Neuronal stem cell (in vitro differentiated cells): ENCODE data around the gene DOHH.

ENCODE experiments used
- DNase-seq: peaks from one replicate; pipeline ENCODE4 v3.0.0-alpha.2; 2013; ENCODE audit warnings: low spot score
- H2AFZ ChIP-seq: one replicate; pipeline ENCODE4 v1.6.1; 2013; ENCODE audit warnings: mild to moderate bottlenecking, low read length, inconsistent platforms
- H2AK5ac ChIP-seq: 2 replicates; pipeline ENCODE4 v1.6.1; 2013; ENCODE audit warnings: low read depth, mild to moderate bottlenecking, inconsistent platforms, low read length, moderate library complexity, mixed read lengths
- H2BK120ac ChIP-seq: 2 replicates; pipeline ENCODE4 v1.6.1; 2013; ENCODE audit warnings: low read depth, mild to moderate bottlenecking, inconsistent platforms, low read length, moderate library complexity, mixed read lengths
- H2BK12ac ChIP-seq: one replicate; pipeline ENCODE4 v1.6.1; 2013; ENCODE audit warnings: low read length, inconsistent platforms
- H2BK15ac ChIP-seq: 2 replicates; pipeline ENCODE4 v1.6.1; 2013; ENCODE audit warnings: mild to moderate bottlenecking, low read length, inconsistent platforms, mixed read lengths
- H2BK5ac ChIP-seq: one replicate; pipeline ENCODE4 v1.6.1; 2013; ENCODE audit warnings: inconsistent platforms, mild to moderate bottlenecking, low read length, moderate library complexity
- H3K14ac ChIP-seq: one replicate; pipeline ENCODE4 v1.6.1; 2013; ENCODE audit warnings: low read length, inconsistent platforms
- H3K18ac ChIP-seq: 2 replicates; pipeline ENCODE4 v1.6.1; 2013; ENCODE audit warnings: low read length, inconsistent platforms
- H3K23ac ChIP-seq: 2 replicates; pipeline ENCODE4 v1.6.1; 2013; ENCODE audit warnings: low read depth, mild to moderate bottlenecking, mixed read lengths, low read length, inconsistent platforms; ENCODE audit not compliant: poor library complexity
- H3K27ac ChIP-seq: replicated peaks from 3 replicates; pipeline ENCODE4 v1.5.1; 2013; ENCODE audit warnings: low read length, inconsistent platforms
- H3K27me3 ChIP-seq, 3 experiments: 2 replicates each; pipeline ENCODE4 v1.6.1; 2013; ENCODE audit warnings: low read length in 3 of 3, mild to moderate bottlenecking in 2 of 3, inconsistent platforms in 1 of 3, low read depth in 1 of 3, mixed read lengths in 1 of 3, moderate library complexity in 1 of 3; ENCODE audit not compliant: control insufficient read depth in 3 of 3, insufficient read depth in 3 of 3
- H3K36me3 ChIP-seq, 2 donors: replicated peaks in 1 of 2; 2 replicates each; pipeline ENCODE4 v1.6.1; 2013; ENCODE audit warnings: low read length in 2 of 2; ENCODE audit not compliant: control insufficient read depth in 2 of 2, insufficient read depth in 2 of 2
- H3K4ac ChIP-seq: 2 replicates; pipeline ENCODE4 v1.6.1; 2013; ENCODE audit warnings: inconsistent platforms, mild to moderate bottlenecking, low read length, moderate library complexity
- H3K4me1 ChIP-seq, 2 donors: 1 replicate in 1 of 2; 2 replicates in 1 of 2; pipeline ENCODE4 v1.6.1; 2013; ENCODE audit warnings: low read length in 2 of 2, low read depth in 1 of 2; ENCODE audit not compliant: control insufficient read depth in 2 of 2, insufficient read depth in 1 of 2
- H3K4me2 ChIP-seq: one replicate; pipeline ENCODE4 v1.6.1; 2013; ENCODE audit warnings: mild to moderate bottlenecking, low read length, inconsistent platforms; ENCODE audit not compliant: insufficient read depth, poor library complexity, severe bottlenecking
- H3K4me3 ChIP-seq, 2 donors: 2 replicates each; pipeline ENCODE4 v1.5.1; 2013; ENCODE audit warnings: low read length in 2 of 2, mild to moderate bottlenecking in 2 of 2, inconsistent platforms in 1 of 2, moderate library complexity in 1 of 2
- H3K79me1 ChIP-seq: one replicate; pipeline ENCODE4 v1.6.1; 2013; ENCODE audit warnings: low read depth, mild to moderate bottlenecking, inconsistent platforms, low read length, moderate library complexity
- H3K9ac ChIP-seq: one replicate; pipeline ENCODE4 v1.6.1; 2013; ENCODE audit warnings: mild to moderate bottlenecking, low read depth, low read length, inconsistent platforms; ENCODE audit not compliant: poor library complexity
- H3K9me3 ChIP-seq, 2 donors: replicated peaks in 1 of 2; 2 replicates each; pipeline versions ENCODE3 to v1.6.1; 2013; ENCODE audit warnings: low read length in 2 of 2, mild to moderate bottlenecking in 2 of 2, inconsistent platforms in 1 of 2, low read depth in 1 of 2, mixed read lengths in 1 of 2, moderate library complexity in 1 of 2; ENCODE audit not compliant: control insufficient read depth in 2 of 2, insufficient read depth in 1 of 2
- H4K8ac ChIP-seq: one replicate; pipeline ENCODE4 v1.6.1; 2013; ENCODE audit warnings: low read depth, mild to moderate bottlenecking, inconsistent platforms, low read length, moderate library complexity
- H4K91ac ChIP-seq: one replicate; pipeline ENCODE4 v1.6.1; 2013; ENCODE audit warnings: low read length, low read depth, mild to moderate bottlenecking, inconsistent platforms; ENCODE audit not compliant: poor library complexity
- WGBS, 2 donors: extraction: QIAGEN DNeasy Blood & Tissue Kit; methylation state at CpG; one replicate each; pipeline ENCODE4 v1.1.7; 2013; ENCODE audit warnings: missing lambda C conversion rate in 2 of 2, mixed read lengths in 1 of 2; ENCODE audit not compliant: insufficient read length in 2 of 2, insufficient replicate concordance in 1 of 2; ENCODE audit errors: extremely low coverage in 2 of 2; 5-methylcytosine and 5-hydroxymethylcytosine counted together

Gene DOHH

DNA sequence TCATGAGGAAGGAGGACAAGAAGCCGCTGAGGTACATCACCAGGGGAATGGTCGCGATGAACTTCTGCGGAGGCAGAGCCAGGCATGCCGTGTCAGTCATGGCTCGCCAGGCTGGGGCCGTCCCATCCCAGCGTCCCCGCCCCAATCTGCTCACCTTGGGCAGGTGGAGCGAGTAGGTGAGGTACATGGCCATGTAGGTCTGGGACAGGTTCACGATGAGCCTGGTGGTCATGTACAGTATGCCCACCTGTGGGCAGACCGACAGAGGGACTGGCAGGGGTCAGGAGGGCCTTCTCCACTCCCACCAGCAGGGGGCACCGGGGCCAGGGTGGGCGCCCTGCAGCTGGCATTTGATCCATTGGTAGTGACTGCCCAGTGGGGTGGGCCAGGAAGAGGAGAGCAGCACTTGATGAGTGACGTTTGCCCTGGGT lies 46.8 kb upstream of the DOHH start:
- H3K18ac ChIP-seq, result peak overlapping the region; percentile 28
- H3K4me1 ChIP-seq, result peaks cover 0 to 3% of the 10 kb centered on the region in 2 donors
- no peaks in the 10 kb centered on the region for H3K9me3 ChIP-seq
- H3K14ac ChIP-seq, result no peak overlapping the region
- H3K27ac ChIP-seq, result no peak overlapping the region
- H2BK15ac ChIP-seq, result peak overlapping the region; percentile 37
- H3K4ac ChIP-seq, result no peak overlapping the region
- H4K8ac ChIP-seq, result peak overlapping the region; percentile 17
- H3K27me3 ChIP-seq, result no peaks in the 10 kb centered on the region
- no peak overlapping the region for H3K4me2 ChIP-seq
- no CpG with 5 or more reads among the region's 15 CpGs for WGBS, 2 donors
- H3K79me1 ChIP-seq, result peaks cover 16% of the 10 kb centered on the region
- no peak for DNase-seq
- no peak overlapping the region for H2BK120ac ChIP-seq
- no peak overlapping the region for H2BK12ac ChIP-seq
- H3K23ac ChIP-seq, result peak overlapping the region; percentile 55
- peak overlapping the region; percentile 70 for H3K9ac ChIP-seq
- H2AK5ac ChIP-seq, result no peak overlapping the region
- no peak overlapping the region for H2AFZ ChIP-seq
- no peak overlapping the region for H4K91ac ChIP-seq
- H3K4me3 ChIP-seq, result no peak overlapping the region
- no peak overlapping the region for H2BK5ac ChIP-seq
- peaks cover 18 to 27% of the 10 kb centered on the region in 2 donors for H3K36me3 ChIP-seq

DNA sequence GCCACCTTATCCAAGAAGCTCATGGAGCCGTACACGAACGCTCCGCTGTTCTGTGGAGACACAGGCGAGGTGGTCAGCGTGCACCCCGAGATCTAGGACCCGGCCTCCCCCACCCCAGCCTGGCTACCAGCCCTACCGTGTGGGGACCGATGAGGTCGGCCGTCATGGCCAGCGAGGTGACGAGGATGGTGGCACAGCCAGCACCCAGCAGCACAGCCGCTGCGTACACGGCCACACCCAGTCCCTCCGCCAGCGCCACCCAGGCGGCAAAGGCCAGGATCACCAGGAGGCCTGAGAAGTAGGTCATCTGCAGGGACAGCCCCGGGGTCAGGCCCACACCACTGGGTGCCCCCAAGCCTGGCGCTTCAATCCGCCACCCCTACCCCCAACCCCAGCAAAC lies 45.6 kb upstream of the DOHH start:
- Histone ChIP-seq H4K8ac (no peak overlapping the region), H3K79me1 (peaks cover 13% of the 10 kb centered on the region), H2AFZ (no peak overlapping the region), H3K4me3 (no peak overlapping the region), H3K23ac (peak overlapping the region; percentile 55), H3K9me3 (no peaks in the 10 kb centered on the region), H2BK120ac (no peak overlapping the region), H4K91ac (no peak overlapping the region), H3K4ac (no peak overlapping the region), H3K14ac (no peak overlapping the region), H2BK12ac (no peak overlapping the region), H2BK15ac (no peak overlapping the region), H3K9ac (peak overlapping the region; percentile 77), H3K27me3 (no peaks in the 10 kb centered on the region), H2AK5ac (peak overlapping the region; percentile 81), H2BK5ac (peak overlapping the region; percentile 44), H3K27ac (no peak overlapping the region), H3K36me3 (peaks cover 18 to 26% of the 10 kb centered on the region in 2 donors), H3K4me2 (no peak overlapping the region), H3K18ac (no peak overlapping the region), H3K4me1 (peaks cover 0 to 3% of the 10 kb centered on the region in 2 donors)
- no peak for DNase-seq
- no CpG with 5 or more reads among the region's 23 CpGs for WGBS, 2 donors

DNA sequence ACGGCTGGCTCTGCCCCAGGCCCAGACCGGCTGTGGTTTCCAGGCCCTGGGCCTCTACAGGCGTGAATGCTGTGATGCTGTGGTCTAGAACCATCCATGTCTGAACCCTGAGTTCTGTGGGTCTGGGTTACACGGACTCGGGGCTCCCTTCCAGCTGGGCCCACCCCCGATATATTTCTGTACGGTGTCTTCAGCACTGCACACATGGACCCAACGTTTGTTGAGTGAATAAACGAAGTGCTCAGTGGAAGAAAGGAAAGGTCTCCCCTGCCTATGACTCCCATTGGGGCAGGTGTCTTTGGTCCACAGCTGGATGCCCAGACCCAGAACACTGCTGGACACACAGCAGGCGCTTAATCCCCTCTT lies 45.2 kb upstream of the DOHH start:
- no CpG with 5 or more reads among the region's 10 CpGs for WGBS, 2 donors
- no peak overlapping the region for H2BK15ac ChIP-seq
- no peak overlapping the region for H3K27ac ChIP-seq

GRCh38 chr19:3544742-3545668 lies 44.5 kb upstream of the DOHH start:
- peaks cover 18 to 25% of the 10 kb centered on the region in 2 donors for H3K36me3 ChIP-seq

More for the DNA sequence above, 45.2 kb upstream of the DOHH start:
- Histone ChIP-seq H3K14ac (peak overlapping the region; percentile 3), H3K4me1 (peaks cover 0 to 3% of the 10 kb centered on the region in 2 donors), H2BK12ac (peak overlapping the region; percentile 75), H3K9me3 (no peaks in the 10 kb centered on the region), H2BK5ac (peak overlapping the region; percentile 44), H3K4me3 (no peak overlapping the region), H3K4me2 (no peak overlapping the region), H3K79me1 (peaks cover 10% of the 10 kb centered on the region), H2AK5ac (peak overlapping the region; percentile 10), H4K91ac (no peak overlapping the region), H3K18ac (no peak overlapping the region), H3K4ac (no peak overlapping the region), H3K9ac (no peak overlapping the region), H3K36me3 (peaks cover 18 to 23% of the 10 kb centered on the region in 2 donors), H3K23ac (peak overlapping the region; percentile 89), H4K8ac (no peak overlapping the region), H2BK120ac (no peak overlapping the region), H2AFZ (no peak overlapping the region), H3K27me3 (no peaks in the 10 kb centered on the region)
- no peak for DNase-seq

More at GRCh38 chr19:3544742-3545668, 44.5 kb upstream of the DOHH start:
- peak overlapping the region; percentile 75 for H2BK12ac ChIP-seq
- no peak overlapping the region for H4K8ac ChIP-seq
- peak; percentile 55 for DNase-seq
- H3K79me1 ChIP-seq, result peaks cover 10% of the 10 kb centered on the region
- peaks cover 0 to 3% of the 10 kb centered on the region in 2 donors for H3K4me1 ChIP-seq
- H3K27ac ChIP-seq, result no peak overlapping the region
- peak overlapping the region; percentile 80 for H3K9ac ChIP-seq
- no peak overlapping the region for H3K4ac ChIP-seq
- peak overlapping the region; percentile 70 for H2AK5ac ChIP-seq
- peak overlapping the region; percentile 70 for H3K18ac ChIP-seq
- WGBS, 2 donors, result no CpG with 5 or more reads among the region's 30 CpGs
- no peak overlapping the region for H2BK15ac ChIP-seq
- H3K4me3 ChIP-seq, result peak overlapping the region in 1 of 2 donors; percentile 10
- H3K23ac ChIP-seq, result peak overlapping the region; percentile 89
- H2AFZ ChIP-seq, result no peak overlapping the region
- no peaks in the 10 kb centered on the region for H3K27me3 ChIP-seq
- no peak overlapping the region for H3K14ac ChIP-seq
- no peak overlapping the region for H4K91ac ChIP-seq
- no peaks in the 10 kb centered on the region for H3K9me3 ChIP-seq
- no peak overlapping the region for H3K4me2 ChIP-seq
- no peak overlapping the region for H2BK5ac ChIP-seq
- no peak overlapping the region for H2BK120ac ChIP-seq
